GM12873 (cell line): Measurements from ENCODE around the gene ACTRT3.
A peak's percentile ranks its signal among the peaks of the same experiment; 100 is the strongest.

Source experiments
- CTCF ChIP-seq: IDR thresholded peaks from 2 replicates; pipeline ENCODE4 v1.5.1; 2012; ENCODE audit warnings: low read depth, mild to moderate bottlenecking, moderate library complexity, low read length, control low read depth; ENCODE audit not compliant: insufficient read depth; ENCODE audit errors: missing control alignments

Gene ACTRT3

GRCh38 chr3:169754711-169755110 is 14.7 kb downstream of the ACTRT3 start:
- TF ChIP-seq CTCF: no peak

GRCh38 chr3:169751875-169752274 is 17.5 kb downstream of the ACTRT3 start:
- no peak for TF ChIP-seq CTCF

- no peak for TF ChIP-seq CTCF
Measured at GRCh38 chr3:169750665-169751064, 18.7 kb downstream of the ACTRT3 start.

- TF ChIP-seq CTCF: no peak
Measured at GRCh38 chr3:169748670-169749069, 20.7 kb downstream of the ACTRT3 start.

GRCh38 chr3:169746924-169747323 is 22.4 kb downstream of the ACTRT3 start:
- TF ChIP-seq CTCF: no peak

- TF ChIP-seq CTCF: peak; percentile 12
Measured at GRCh38 chr3:169744366-169745054, 24.9 kb downstream of the ACTRT3 start.

GRCh38 chr3:169739067-169739466 is 30.3 kb downstream of the ACTRT3 start:
- TF ChIP-seq CTCF: no peak
